GM21447 (cell line): ENCODE data around the gene BET1L.
A peak's percentile ranks its signal among the peaks of the same experiment; 100 is the strongest.

Experiments
- ATAC-seq: cut with Tn5 transposase; IDR thresholded peaks from one replicate; pipeline ENCODE4 v1.9.1; 2021; ENCODE audit not compliant: unreplicated experiment

The BET1L gene

DNA sequence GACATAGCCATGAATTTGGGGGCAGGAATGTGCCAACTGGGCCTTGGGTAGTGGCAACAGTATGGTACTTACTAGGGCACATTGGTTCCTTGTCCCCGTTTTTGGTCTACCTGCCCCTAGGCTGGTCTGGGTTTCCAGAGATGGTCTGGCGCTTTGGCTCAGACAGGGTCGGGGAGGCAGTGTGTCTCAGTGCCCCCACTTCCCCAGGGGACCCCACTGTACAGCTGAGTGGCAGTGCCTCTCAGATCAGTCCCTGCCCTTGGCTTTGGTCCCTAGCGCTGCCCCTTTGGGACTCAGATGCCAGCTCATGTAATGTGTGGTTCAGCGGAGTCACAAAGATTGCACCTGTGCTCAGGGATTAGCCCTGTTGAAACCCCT lies 3.6 kb upstream of the BET1L start:
- no peak for ATAC-seq

DNA sequence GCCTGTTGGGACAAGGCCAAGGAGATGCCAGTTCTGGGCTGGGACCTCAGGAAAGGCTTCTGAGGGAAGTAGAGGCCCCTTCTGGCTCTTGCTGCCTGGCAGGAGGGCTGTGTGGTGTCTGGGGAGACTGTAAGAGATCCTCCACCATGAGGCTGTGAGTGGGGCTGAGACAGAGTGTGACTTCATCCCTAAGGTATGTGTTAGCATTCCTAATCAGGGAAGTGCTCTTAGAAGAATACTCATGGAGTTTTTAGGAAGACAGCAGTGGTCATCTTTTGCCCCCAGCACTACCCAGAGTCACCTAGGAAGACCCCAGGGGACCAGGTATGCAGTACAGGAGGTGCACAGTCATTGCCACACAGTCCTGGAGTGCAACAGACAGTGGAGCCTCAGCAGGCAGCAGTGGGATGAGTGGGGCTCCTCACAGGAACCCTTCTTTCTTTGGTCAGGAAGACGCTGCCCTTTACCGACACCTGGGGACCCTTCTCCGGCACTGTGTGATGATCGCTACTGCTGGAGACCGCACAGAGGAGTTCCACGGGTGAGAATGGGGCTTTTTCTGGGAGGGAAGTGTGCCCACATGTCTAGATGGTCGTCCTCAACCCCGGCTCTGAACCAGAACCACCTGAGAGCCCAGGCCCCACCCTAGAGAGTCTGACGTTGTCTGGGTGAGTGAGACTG lies 3.1 kb upstream of the BET1L start:
- no peak for ATAC-seq

DNA sequence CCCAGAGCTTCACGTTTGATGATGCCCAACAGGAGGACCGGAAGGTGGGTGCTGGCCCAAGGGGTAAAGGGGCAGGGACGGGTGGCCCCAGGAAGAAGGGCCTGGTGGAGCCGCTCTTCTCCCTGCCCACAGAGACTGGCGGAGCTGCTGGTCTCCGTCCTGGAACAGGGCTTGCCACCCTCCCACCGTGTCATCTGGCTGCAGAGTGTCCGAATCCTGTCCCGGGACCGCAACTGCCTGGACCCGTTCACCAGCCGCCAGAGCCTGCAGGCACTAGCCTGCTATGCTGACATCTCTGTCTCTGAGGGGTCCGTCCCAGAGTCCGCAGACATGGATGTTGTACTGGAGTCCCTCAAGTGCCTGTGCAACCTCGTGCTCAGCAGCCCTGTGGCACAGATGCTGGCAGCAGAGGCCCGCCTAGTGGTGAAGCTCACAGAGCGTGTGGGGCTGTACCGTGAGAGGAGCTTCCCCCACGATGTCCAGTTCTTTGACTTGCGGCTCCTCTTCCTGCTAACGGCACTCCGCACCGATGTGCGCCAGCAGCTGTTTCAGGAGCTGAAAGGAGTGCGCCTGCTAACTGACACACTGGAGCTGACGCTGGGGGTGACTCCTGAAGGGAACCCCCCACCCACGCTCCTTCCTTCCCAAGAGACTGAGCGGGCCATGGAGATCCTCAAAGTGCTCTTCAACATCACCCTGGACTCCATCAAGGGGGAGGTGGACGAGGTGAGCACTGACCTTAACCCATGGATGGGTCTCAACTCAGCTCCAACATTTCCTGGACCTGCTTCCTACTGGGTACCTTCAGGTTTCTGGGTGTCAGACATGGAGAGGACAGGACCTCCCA lies 2.3 kb upstream of the BET1L start:
- no peak for ATAC-seq

DNA sequence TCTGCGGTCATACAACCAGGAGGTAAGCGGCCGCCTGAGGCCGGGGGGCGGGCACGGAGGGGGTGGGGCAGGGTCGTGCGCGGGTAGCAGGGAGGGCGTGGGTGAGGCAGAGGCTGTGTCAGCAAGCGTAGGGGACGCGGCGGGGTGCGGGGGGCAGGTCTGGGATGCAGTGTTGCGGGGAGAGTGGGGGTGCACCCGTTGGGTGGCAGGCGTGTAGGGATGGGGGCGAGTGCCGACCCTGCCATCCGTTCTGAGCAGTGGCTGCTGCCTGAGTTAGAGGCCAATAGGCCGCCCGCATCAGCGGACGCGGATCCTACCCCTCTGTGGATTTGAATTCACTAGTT lies 1.7 kb upstream of the BET1L start:
- no peak for ATAC-seq

DNA sequence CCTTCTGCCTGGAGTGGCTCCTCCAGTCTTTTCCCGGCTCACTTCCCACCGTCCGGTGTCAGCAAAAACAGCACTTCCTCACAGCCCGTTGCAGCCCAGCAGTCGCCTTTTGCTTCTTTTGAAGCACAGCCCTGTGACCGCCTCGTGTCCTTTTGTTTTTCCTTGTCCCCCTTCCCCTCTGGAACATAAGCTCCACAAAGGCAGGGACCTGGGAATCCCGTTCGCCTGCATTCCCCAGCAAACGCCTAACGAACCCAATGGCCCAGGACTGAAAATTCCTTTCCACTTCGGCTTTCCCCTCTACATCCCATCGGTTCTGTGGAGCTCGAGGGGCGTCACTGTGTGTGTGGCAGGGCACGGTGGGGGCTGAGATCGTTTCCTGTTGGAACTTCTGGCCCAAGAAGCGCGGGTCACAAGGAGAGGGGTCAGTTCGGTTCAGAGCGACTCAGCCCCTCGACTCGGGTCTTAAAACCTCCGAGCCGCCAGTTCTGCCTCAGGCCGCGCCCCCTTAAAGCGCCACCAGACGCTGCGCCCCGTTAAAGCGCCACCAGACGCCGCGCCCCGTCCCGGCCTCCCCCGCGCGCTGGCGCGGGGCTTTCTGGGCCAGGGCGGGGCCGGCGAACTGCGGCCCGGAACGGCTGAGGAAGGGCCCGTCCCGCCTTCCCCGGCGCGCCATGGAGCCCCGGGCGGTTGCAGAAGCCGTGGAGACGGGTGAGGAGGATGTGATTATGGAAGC lies 1.1 kb upstream of the BET1L start:
- peak; percentile 36 for ATAC-seq

DNA sequence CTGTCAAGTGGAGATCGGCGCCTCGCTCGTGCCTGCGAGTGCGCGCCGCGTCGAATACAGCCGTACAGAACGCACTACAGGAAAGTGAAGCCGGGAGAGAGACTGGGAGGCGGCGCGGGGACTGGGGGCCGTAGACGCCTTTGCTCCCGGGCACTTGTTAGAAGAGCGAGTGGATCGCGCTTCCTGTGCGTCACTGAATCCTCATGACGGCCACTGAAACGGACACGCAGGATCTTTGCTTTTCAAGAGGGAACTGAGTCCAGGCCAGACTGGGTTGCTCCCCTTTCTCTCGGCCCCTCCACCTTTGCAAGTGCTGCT lies 623 bp upstream of the BET1L start:
- peak; percentile 5 for ATAC-seq

DNA sequence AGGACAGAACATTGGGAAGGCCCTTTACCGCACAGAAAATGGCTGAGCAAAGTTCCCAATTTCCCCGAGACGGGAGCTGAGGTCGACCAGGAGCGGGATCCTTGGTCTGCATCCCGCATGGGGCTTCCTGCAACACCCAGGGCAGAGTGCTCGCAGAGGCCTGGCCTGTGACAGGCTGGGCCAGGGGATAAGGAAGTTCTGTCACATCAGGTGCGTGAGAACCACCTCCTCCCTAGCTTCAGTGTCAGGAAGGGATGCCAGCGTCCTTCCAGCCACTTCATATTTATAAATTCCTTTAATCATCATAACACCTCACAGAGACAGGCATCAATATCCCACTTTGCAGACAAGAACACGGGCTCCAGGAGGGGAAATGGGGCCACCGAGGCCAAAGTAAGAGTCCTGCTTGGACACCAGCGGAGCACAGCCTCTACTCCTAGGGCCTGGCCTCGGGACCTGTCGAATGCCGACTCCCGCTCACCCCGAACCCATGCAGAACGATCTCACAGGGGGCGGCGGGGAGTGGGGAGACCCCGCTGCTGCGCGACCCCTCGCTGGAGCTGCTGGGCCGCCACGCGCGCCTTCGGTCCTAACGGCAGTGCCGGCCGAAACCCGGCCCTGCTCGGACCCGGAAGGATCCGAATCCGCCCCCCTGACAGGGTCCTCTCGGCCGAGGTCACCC lies 532 bp downstream of the BET1L start:
- ATAC-seq, result peak; percentile 4

DNA sequence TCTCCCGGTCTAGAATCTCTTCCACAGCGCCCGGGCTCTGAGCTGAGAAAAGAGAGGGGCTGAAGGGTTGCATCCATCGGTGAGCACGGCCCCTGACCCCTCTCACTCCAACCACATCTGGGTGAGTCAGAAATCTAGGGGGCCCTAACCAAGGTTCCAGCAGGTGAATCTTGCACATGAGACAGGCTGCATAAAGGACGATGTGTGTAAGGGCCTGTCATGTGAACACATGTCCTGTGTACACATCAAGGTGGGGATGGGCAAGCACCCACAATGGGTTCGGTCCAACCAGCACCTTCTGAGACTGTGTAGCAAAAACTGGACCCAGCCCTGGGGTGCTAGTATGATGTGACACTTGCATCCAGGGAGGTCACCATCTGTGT lies 1.2 kb downstream of the BET1L start:
- no peak for ATAC-seq

DNA sequence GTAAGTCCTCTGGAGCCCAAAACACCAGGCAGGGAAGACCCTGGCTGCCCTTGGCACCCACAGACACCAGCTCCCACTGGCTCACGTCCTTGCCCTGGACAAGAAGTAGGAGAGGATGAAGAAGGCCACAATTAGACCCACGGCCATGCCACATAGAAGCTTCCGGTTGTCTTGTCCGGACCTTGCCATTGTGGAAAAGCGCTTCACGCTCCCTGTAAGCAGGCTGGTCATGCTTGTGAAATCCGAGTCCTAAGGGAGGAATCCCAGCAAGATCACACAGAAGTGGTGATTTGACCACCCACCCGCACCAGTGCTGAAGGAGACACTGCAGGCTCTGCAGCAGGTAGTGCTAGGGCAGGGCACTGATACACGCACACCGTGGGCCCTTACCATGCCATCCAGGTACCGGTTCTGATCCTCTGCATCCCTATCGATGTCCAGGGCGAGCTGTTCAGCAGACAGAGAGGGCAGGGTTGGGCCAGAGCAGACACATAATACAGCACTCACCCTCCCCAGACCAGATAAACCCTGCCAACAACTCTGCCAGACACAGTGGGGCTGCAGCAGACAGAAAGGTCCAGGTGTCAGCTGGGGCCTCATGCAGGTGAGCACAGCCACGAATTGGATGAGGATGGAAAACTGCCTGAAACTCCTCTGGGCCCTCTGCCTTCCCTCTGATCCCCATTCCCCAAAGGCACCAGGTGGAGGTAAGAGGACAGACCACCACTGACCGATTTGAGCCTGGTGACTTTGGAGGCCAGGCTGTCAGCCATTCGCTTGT lies 1.8 kb downstream of the BET1L start:
- ATAC-seq, result no peak

DNA sequence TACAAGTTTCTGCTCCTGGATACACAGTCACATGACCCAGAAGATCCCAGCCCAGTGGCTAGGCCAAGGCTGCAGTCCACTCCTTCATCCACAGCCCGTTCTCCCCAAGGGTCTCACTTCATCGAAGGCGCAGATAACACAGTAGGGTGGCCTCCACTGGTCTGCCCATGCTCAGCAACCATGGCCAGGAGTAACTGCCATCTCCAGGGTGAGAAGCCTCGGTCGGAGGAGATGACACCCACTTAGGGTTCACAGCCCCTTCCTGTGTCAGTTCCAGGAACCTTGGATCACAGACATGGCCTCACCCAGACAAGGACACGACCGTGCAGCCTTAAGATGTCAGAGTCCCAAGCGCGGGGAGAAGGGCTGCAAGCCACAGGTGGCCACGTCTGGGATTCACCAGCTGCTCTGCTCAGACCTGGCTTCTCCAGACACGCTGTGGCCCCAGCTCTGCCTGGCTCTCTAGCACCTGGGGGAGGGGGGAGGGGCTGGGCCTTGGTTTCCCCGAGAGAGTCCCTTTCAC lies 2.6 kb downstream of the BET1L start:
- ATAC-seq, result no peak

DNA sequence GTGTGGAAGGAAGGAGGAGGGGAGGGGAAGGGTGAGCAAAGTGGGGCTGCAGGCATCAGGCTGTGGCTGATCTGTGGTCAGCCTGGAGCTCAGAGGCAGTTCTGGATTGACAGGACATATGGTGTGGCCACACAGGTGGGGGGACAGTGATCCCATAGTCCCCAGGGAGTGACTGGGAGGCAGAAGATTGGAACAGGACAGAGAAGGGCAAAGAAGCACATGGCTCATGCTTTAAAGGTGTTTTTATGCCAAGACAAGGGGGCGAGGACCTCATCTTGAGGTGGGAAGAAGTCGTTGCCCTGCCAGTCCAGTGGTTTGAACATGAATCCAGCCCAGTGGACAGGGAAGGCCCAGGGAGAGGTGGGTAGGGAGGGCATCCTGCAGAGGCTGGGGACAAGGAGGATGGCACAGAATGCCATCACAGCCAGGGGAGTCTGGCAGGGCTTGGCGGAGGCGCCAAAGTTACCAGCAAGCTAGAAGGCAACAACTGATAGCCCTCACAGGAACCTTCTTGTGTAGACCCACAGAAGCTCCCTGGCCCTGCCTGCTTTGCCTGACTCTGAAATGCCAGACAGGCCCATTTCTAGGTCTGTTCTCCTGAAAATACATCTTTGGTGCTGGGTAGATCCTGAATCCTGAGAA lies 3.1 kb downstream of the BET1L start:
- ATAC-seq, result no peak

DNA sequence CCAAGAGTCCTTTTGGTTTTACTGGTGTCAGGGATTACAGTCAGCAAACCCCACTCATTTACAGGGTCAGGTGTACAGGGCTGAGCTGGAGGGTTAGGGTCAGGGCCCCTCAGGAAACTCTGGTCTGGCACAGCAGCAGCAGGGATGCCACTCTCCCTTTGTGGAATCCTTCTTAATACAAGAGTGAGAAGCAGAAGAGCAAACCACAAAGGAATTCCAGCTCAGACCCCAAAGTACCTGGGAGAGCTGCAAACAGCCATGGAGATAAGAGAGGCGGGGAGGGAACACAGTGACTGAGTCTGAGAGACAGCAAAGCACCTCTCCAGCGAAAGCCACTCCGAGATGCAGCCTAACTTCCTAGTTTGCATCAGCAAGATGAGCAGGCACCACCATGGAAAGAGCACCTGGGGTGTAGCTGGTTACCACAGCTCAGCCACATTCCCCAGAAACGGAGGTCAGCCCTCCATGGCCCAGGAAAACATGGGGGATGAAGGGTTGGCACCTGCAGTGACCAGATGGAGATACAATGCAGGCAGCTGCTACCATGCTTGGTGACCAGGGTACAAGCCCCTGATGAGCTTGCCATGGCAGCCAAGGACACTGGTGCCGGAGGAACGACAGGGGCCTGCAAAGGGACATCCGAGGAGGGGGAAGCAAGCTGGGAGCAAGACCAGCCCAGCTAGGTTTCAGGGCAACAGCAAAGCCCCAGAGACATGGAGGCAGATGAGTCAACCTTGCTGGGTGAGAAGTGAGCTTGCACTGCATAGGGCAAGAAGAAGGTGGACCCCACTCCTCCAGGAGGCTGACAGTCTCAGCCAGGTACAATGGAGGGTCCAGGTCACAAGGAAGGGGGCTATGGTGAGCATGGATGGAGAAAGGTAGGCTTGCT lies 3.9 kb downstream of the BET1L start:
- ATAC-seq, result no peak

DNA sequence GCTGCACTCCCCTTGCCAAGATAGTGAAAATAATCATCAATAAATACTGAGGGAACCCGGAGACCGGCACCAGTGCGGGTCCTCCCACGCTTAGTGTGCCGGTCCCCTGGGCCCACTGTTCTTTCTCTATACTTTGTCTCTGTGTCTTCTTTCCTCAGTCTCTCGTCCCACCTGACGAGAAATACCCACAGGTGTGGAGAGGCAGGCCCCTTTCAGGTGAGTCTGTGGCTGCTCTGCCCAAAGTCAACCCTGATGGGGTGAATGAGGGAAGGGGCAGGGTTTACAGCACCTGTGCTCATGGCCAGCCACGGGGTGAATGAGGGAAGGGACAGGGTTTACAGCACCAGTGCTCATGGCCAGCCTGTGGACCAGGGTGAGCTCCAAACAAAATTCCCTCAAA lies 4.7 kb downstream of the BET1L start:
- no peak for ATAC-seq

DNA sequence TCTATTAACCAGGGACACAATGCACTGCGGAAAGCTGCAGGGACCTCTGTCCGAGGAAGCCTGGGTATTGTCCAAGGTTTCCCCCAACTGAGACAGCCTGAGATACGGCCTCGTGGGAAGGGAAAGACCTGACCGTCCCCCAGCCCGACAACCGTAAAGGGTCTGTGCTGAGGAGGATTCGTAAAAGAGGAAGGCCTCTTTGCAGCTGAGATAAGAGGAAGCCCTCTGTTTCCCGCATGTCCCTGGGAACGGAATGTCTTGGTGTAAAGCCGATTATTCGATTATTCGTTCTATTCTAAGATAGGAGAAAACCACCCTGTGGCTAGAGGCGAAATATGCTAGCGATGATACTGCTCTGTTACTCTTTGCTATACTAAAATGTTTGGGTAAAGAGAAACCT lies 5.2 kb downstream of the BET1L start:
- no peak for ATAC-seq

DNA sequence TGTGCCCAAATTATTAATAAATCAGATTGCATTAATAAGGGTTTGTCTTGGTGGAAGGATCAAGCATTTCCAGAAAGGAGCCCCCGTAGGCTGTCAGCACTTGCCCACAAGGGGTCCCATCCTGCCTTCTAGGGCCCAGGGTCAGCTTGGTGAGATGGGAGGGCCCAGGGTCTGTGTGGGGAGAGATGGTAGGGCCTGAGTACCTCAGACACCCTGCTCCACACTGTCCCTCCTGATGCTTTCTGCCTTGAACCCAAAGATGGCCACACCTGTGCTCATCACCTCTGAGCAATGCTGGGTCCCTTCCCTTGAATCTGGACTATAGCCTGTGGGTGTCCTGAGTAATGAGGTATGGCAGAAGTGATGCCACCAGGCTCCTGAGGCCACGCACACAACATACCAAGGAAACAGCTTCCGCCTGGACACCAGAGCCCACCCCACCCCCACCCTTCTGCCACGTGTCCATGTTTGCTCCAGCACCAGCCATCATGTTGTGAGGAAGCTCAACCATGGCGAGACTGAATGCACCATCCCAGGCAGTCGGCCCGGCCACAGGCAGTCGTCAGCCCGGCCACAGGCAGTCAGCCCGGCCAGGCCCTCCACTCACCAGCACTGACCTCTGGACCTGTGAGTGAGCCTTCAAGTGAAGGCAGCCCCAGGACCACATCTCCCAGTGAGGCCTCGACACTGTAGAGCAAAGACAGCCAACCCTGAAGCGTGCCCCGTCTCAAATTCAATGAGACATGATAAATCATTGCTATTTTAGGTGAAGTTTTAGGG lies 6.8 kb downstream of the BET1L start:
- ATAC-seq, result no peak

DNA sequence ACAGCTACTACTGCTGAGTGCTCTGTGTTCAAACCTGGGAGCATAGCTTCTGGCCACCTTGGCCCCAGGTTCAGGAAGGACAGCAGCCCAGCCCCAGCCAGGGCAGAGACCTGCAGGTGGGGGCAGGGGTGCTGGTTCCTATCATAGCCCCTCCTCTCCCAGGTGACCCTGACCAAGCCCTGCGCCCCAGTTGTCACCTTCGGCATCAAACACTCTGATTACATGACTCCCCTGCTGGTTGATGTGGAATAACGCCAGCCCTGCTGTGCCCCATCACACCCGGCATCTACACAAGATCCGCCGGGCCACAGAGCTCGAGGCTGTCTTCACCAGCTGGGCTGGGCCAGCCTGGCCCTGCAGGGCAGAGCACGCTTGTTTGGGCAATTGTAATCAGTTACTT lies 7.4 kb downstream of the BET1L start:
- ATAC-seq, result no peak

DNA sequence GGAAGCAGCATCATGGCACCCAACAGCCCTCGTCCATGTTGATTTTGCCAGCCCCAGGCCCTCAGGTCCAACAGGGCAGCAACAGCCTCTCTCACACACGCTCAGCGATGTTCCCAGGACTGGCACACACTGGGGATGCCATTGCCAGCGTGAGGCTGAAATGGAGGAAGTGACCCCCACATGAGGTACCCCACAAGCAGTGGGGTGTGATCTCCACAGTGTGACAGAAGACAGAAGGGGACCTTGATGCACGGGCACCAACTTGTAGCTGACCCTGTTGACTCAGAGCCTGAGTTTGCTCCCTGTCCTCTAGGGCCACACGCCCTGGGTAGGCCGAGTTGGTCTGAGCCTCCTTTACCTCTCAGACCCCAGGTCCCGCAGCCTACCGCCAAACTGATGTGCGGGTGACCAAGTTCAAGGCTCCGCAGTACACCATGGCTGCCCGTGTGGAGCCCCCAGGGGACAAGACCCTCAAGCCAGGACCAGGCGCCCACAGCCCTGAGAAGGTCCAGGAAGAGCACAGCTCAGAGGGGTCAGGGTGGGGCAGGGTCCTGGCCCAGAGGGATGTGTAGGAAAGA lies 8.1 kb downstream of the BET1L start:
- no peak for ATAC-seq

DNA sequence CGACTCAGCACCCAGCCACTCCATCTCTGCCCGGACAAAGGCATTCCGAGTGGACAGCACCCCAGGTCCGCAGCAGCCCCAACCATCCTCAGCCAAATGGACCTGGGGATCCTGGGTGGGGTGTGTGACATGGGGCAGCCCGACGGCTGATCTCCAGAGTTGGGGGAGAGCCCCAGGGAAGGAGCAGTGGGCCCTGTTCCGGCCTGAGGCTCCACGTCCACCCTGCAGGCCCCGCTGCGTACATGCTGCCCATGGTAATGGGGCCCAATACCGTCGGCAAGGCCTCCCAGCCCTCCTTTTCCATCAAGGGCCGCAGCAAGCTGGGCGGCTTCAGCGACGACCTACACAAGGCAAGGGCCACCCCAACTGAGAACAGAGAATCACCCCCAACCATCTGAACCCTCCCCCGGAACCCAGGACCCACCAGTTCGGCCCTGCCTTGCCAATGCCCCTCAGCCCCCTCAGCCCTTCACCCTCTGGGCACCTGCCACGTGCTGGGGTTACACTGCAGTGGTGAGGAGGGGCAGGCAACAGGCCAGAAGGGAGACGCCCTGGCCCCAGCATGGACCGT lies 8.9 kb downstream of the BET1L start:
- ATAC-seq, result no peak
